Measurements from ENCODE around the gene TOMM20.

DNA sequence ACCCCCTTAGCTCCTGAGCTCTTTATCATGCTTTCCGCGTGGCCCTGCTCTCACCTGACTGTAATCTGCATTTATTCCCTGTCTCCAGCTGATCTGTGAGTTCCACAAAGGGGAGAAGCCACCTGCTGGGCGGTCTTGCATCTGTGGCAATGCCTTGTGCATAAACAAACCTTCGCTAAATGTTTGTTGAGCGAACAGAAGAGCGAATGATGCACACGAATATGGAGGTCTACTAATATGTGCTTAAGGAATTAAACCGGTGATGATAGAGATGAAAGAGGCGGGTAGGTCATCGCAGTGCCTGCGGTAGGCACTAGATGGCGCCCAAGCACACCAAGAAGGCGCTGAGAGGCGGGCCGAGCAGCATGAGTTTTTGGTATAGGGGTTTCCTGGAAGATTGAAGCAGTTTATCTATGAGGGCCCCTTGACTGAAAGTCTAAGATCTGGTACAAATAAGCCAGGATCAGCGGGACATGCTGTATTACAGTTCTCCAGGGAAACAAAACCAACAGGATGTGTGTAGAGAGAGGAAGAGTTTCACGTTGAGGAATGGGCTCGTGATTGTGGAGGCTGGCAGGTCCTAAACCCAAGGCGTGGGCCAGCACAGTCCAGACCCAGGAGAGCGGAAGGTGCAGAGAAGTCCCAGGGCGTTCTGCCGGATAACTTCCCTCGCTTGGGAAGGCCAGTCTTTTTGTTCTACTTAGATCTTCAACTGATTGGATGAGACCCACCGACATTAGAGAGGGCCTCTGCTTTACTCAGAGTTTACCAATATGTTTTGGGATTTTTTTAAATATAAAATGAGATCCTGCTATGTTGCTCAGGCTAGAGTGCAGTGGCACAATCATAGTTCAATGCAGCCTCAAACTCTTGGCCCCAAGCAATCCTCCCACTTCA, 34.7 kb downstream of the TOMM20 start:
- TF ChIP-seq POLR2AphosphoS5 (IDR thresholded peaks at IDR 0.05; ENCODE audit: borderline replicate concordance, low read depth, low read length) (no peak), EZH2 (IDR thresholded peaks at IDR 0.05) (no peak)

All from SK-N-MC (cell line).